ENCODE measurements around the gene TMEM255A. TPM values are rescaled to one million over a fixed set of nuclear protein-coding genes. Genes with fewer than 3 reads are reported as not detected.

The TMEM255A gene
- total RNA-seq, 1 donor from 2014 or later, result 10.8 TPM

DNA sequence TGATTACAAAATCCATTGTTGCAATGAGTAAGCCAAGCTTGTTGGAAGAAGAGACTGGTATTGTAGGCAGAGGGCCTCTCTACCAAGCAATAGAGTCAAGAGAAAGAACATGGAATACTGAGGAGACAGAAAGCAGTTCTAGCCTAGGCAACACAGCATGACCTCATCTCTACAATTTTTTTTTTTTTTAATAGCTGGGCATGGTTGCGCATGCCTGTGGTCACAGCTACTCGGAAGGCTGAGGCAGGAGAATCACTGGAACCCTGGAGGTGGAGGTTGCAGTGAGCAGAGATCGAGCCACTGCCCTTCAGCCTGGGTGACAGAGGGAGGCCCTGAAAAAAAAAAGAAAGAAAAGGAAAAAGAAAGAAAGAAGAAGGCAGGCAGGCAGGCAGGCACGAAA, 72.3 kb downstream of the TMEM255A start:
- DNase-seq (ENCODE audit: extremely low spot score in 2 of 2), result no peak
- Histone ChIP-seq H3K4me3 (no peak overlapping the region), H3K27ac (no peak overlapping the region), H3K4me1 (peaks cover 7% of the 10 kb centered on the region), H3K9me3 (no peaks in the 10 kb centered on the region), H3K36me3 (no peaks in the 10 kb centered on the region), H3K27me3 (no peaks in the 10 kb centered on the region)
- TF ChIP-seq POLR2AphosphoS5 (IDR thresholded peaks at IDR 0.05; ENCODE audit: insufficient read depth in 1 of 2, low read depth in 1 of 2) (no peak), CTCF (IDR thresholded peaks at IDR 0.05) (no peak), POLR2A (IDR thresholded peaks at IDR 0.05) (no peak)
- intact Hi-C loops (cut with DNase I), result no loop called here

- Histone ChIP-seq H3K27ac (no peak overlapping the region), H3K4me1 (no peaks in the 10 kb centered on the region), H3K36me3 (no peaks in the 10 kb centered on the region), H3K4me3 (no peak overlapping the region), H3K9me3 (no peaks in the 10 kb centered on the region), H3K27me3 (no peaks in the 10 kb centered on the region)
- no peak for TF ChIP-seq CTCF (IDR thresholded peaks at IDR 0.05)
- no peak for TF ChIP-seq POLR2AphosphoS5 (IDR thresholded peaks at IDR 0.05; ENCODE audit: insufficient read depth in 1 of 2, low read depth in 1 of 2)
- no peak for TF ChIP-seq POLR2A (IDR thresholded peaks at IDR 0.05)
- intact Hi-C loops (cut with DNase I), result no loop called here
- DNase-seq (ENCODE audit: extremely low spot score in 2 of 2), result no peak
Measured at GRCh38 chrX:120236687-120237479, 74.4 kb downstream of the TMEM255A start.

DNA sequence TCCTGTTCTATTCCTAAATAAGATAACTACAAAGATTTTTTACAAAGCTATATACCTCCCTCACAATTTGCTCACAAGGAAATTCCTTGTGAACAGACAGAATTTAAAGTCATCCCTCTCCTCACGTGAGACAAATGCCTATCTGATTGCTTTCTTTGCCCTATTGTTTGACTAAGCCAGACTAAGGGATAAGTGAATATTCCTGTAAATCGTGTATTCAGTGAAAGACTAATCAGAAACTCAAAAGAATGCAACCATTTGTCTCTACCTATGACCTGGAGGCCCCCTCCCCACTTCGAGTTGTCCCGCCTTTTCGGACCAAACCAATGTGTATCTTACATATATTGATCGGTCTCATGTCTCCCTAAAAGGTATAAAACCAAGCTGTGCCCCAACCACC, 76.0 kb downstream of the TMEM255A start:
- Histone ChIP-seq H3K36me3 (no peaks in the 10 kb centered on the region), H3K4me1 (no peaks in the 10 kb centered on the region), H3K27ac (no peak overlapping the region), H3K9me3 (no peaks in the 10 kb centered on the region), H3K27me3 (no peaks in the 10 kb centered on the region), H3K4me3 (no peak overlapping the region)
- no peak for DNase-seq (ENCODE audit: extremely low spot score in 2 of 2)
- no peak for TF ChIP-seq POLR2A (IDR thresholded peaks at IDR 0.05)
- TF ChIP-seq POLR2AphosphoS5 (IDR thresholded peaks at IDR 0.05; ENCODE audit: insufficient read depth in 1 of 2, low read depth in 1 of 2), result no peak
- TF ChIP-seq CTCF (IDR thresholded peaks at IDR 0.05), result no peak
- intact Hi-C loops (cut with DNase I), result no loop called here

GRCh38 chrX:120228187-120228908, 82.9 kb downstream of the TMEM255A start:
- no peak for DNase-seq (ENCODE audit: extremely low spot score in 2 of 2)
- Histone ChIP-seq H3K36me3 (no peaks in the 10 kb centered on the region), H3K27me3 (no peaks in the 10 kb centered on the region), H3K27ac (no peak overlapping the region), H3K4me3 (no peak overlapping the region), H3K9me3 (no peaks in the 10 kb centered on the region), H3K4me1 (no peaks in the 10 kb centered on the region)
- TF ChIP-seq POLR2A (IDR thresholded peaks at IDR 0.05) (no peak), CTCF (IDR thresholded peaks at IDR 0.05) (no peak), POLR2AphosphoS5 (IDR thresholded peaks at IDR 0.05; ENCODE audit: insufficient read depth in 1 of 2, low read depth in 1 of 2) (no peak)
- intact Hi-C loops (cut with DNase I), result no loop called here

DNA sequence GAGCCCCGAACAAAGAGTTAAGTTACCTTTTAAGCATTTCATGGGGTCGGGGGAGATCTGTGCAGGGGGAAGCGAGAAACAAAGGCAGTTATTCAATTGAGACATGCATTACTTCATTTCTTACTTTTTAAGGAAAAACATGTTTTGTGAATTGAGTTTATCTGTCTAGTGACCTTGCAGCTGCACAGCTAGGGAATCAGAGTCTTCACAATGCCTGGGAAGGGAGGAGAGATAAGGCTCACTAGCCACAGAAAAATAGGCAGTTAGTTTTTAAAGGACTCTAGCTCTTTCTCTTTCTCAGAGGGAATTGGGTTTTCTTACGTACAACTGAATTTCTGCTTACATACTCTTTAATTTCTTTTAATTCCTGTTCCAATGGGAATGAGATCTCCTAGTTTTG, 86.9 kb downstream of the TMEM255A start:
- Histone ChIP-seq H3K4me1 (no peaks in the 10 kb centered on the region), H3K4me3 (no peak overlapping the region), H3K36me3 (peaks cover 0 to 5% of the 10 kb centered on the region in 2 donors), H3K27ac (no peak overlapping the region), H3K27me3 (no peaks in the 10 kb centered on the region), H3K9me3 (no peaks in the 10 kb centered on the region)
- intact Hi-C loops (cut with DNase I), result no loop called here
- TF ChIP-seq POLR2A (IDR thresholded peaks at IDR 0.05), result no peak
- TF ChIP-seq POLR2AphosphoS5 (IDR thresholded peaks at IDR 0.05; ENCODE audit: insufficient read depth in 1 of 2, low read depth in 1 of 2), result no peak
- no peak for TF ChIP-seq CTCF (IDR thresholded peaks at IDR 0.05)
- no peak for DNase-seq (ENCODE audit: extremely low spot score in 2 of 2)

Measured in vagina (tissue), 2 donors.